DND-41 (cell line): Measurements from ENCODE around the gene TCF12.

Experiments
- ATAC-seq: fragments of 200-7000 bp; cut with Tn5 transposase; 3 replicates; pipeline ENCODE4 v1.9.1; 2021; ENCODE audit warnings: low read depth; ENCODE audit not compliant: insufficient read depth
- DNase-seq: peaks from one replicate; pipeline ENCODE4 v3.0.0-alpha.2; 2020
- H2AFZ ChIP-seq: 2 replicates; pipeline ENCODE4 v1.6.0; 2012; ENCODE audit warnings: low read depth, low read length
- H3K27ac ChIP-seq: 2 replicates; pipeline ENCODE4 v1.5.1; 2012; ENCODE audit warnings: low read length, inconsistent platforms
- H3K27me3 ChIP-seq: fragments of 200-600 bp; sonication (generic); 2 replicates; pipeline ENCODE4 v1.6.0; 2012; ENCODE audit warnings: low read length, mild to moderate bottlenecking, inconsistent platforms; ENCODE audit not compliant: insufficient read depth, poor library complexity
- H3K36me3 ChIP-seq: 2 replicates; pipeline ENCODE4 v1.5.1; 2012; ENCODE audit warnings: low read length, inconsistent platforms; ENCODE audit not compliant: insufficient read depth
- H3K4me1 ChIP-seq: 2 replicates; pipeline ENCODE4 v1.5.1; 2012; ENCODE audit warnings: mild to moderate bottlenecking, low read length; ENCODE audit not compliant: insufficient read depth
- H3K4me2 ChIP-seq: 2 replicates; pipeline ENCODE4 v1.6.0; 2012; ENCODE audit warnings: mild to moderate bottlenecking, moderate library complexity, low read length, inconsistent platforms; ENCODE audit not compliant: insufficient read depth
- H3K4me3 ChIP-seq, 2 experiments: fragments of 200-600 bp in 1 of 2; shearing (Covaris generic) in 1 of 2; 2 replicates each; pipeline ENCODE4 v1.5.1; 2012 to 2016; ENCODE audit warnings: inconsistent platforms in 2 of 2, low read length in 2 of 2, mild to moderate bottlenecking in 2 of 2, low read depth in 1 of 2, moderate library complexity in 1 of 2
- H3K79me2 ChIP-seq: 2 replicates; pipeline ENCODE4 v1.6.0; 2012; ENCODE audit warnings: low read length, inconsistent platforms; ENCODE audit not compliant: insufficient read depth
- H3K9ac ChIP-seq: 2 replicates; pipeline ENCODE4 v1.6.0; 2012; ENCODE audit warnings: low read depth, mild to moderate bottlenecking, inconsistent platforms, low read length, moderate library complexity
- H3K9me3 ChIP-seq: 2 replicates; pipeline ENCODE4 v1.5.1; 2012; ENCODE audit warnings: low read length, moderate library complexity, mild to moderate bottlenecking, inconsistent platforms; ENCODE audit not compliant: insufficient read depth, severe bottlenecking
- H4K20me1 ChIP-seq: 2 replicates; pipeline ENCODE4 v1.6.0; 2012; ENCODE audit warnings: low read length; ENCODE audit not compliant: insufficient read depth
- CTCF ChIP-seq: IDR thresholded peaks from 2 replicates; pipeline ENCODE4 v1.5.1; 2012; ENCODE audit warnings: borderline replicate concordance, low read length, moderate library complexity, mild to moderate bottlenecking; ENCODE audit not compliant: poor library complexity, severe bottlenecking; ENCODE audit errors: extremely low read depth
- EZH2 ChIP-seq: IDR thresholded peaks from 3 replicates; pipeline ENCODE4 v1.6.1; 2012; ENCODE audit warnings: borderline replicate concordance, low read depth, mild to moderate bottlenecking, moderate library complexity, low read length, inconsistent platforms; ENCODE audit not compliant: severe bottlenecking

TCF12 gene

GRCh38 chr15:57135800-57136199 lies 217.4 kb downstream of the TCF12 start:
- Histone ChIP-seq H2AFZ (no peak overlapping the region), H3K27ac (no peak overlapping the region), H3K36me3 (0 out of 2 replicates have a peak, but pooled peaks cover 3% of the 10 kb centered on the region), H3K79me2 (peaks cover 45% of the 10 kb centered on the region), H3K9ac (no peak overlapping the region), H3K4me3 (no peak overlapping the region), H3K4me2 (no peak overlapping the region), H3K4me1 (peaks cover 32% of the 10 kb centered on the region), H3K9me3 (no peaks in the 10 kb centered on the region), H4K20me1 (no peaks in the 10 kb centered on the region; the same call in 1 of the 2 replicates), H3K27me3 (no peaks in the 10 kb centered on the region)
- no peak for TF ChIP-seq CTCF
- no peak for TF ChIP-seq EZH2
- ATAC-seq, result no peak
- no peak for DNase-seq

- H4K20me1 ChIP-seq, result no peaks in the 10 kb centered on the region; the same call in 1 of the 2 replicates
- H3K9me3 ChIP-seq, result no peaks in the 10 kb centered on the region
- H3K4me3 ChIP-seq, result no peak overlapping the region
- DNase-seq, result peak; percentile 35
- no peak for TF ChIP-seq EZH2
- peak; percentile 68 for TF ChIP-seq CTCF
- H3K27me3 ChIP-seq, result no peaks in the 10 kb centered on the region
- no peak overlapping the region for H3K27ac ChIP-seq
- no peak overlapping the region for H3K4me2 ChIP-seq
- ATAC-seq, result peak; percentile 81
- H3K79me2 ChIP-seq, result peaks cover 33% of the 10 kb centered on the region
- peaks cover 19% of the 10 kb centered on the region for H3K4me1 ChIP-seq
- H2AFZ ChIP-seq, result no peak overlapping the region
- H3K9ac ChIP-seq, result no peak overlapping the region
- H3K36me3 ChIP-seq, result 0 out of 2 replicates have a peak, but pooled peaks cover under 1% of the 10 kb centered on the region
Measured at GRCh38 chr15:57138349-57138788, 219.9 kb downstream of the TCF12 start.

- no peaks in the 10 kb centered on the region for H3K4me1 ChIP-seq
- TF ChIP-seq EZH2 (no peak), CTCF (no peak)
- H3K4me2 ChIP-seq, result no peak overlapping the region
Measured at GRCh38 chr15:57143511-57144078, 225.2 kb downstream of the TCF12 start.

More at GRCh38 chr15:57143511-57144078, 225.2 kb downstream of the TCF12 start:
- H3K79me2 ChIP-seq, result peaks cover 18% of the 10 kb centered on the region
- ATAC-seq (no peak), DNase-seq (no peak)
- 0 out of 2 replicates have a peak, but pooled peaks cover 3% of the 10 kb centered on the region for H3K36me3 ChIP-seq
- no peak overlapping the region for H3K9ac ChIP-seq
- H4K20me1 ChIP-seq, result no peaks in the 10 kb centered on the region
- no peak overlapping the region for H3K27ac ChIP-seq
- no peaks in the 10 kb centered on the region for H3K27me3 ChIP-seq
- no peak overlapping the region for H3K4me3 ChIP-seq
- no peaks in the 10 kb centered on the region for H3K9me3 ChIP-seq
- no peak overlapping the region for H2AFZ ChIP-seq
